A549 (cell line): ENCODE results near the gene EWSR1. TPM values are rescaled to one million over a fixed set of nuclear protein-coding genes. Genes with fewer than 3 reads are reported as not detected.

ENCODE experiments used
- ATAC-seq, 2 experiments: fragments of 200-7000 bp in 1 of 2; fragments of >200 bp in 1 of 2; cut with Nextera tagmentation in 1 of 2; cut with Tn5 transposase in 1 of 2; 3 replicates each; pipeline versions ENCODE4 v1.8.0 to v1.9.1; 2018 to 2020; ENCODE audit warnings: mild to moderate bottlenecking in 1 of 2, moderate library complexity in 1 of 2
- CTCF ChIA-PET: fragments of 300-600 bp; sonication (Branson Sonifier 250); formaldehyde crosslinking; extraction: SDS; loops from one replicate; lab custom pipeline; 2021; ENCODE audit warnings: antibody characterized with exemption, inconsistent platforms; lab: Yijun Ruan, JAX
- POLR2A ChIA-PET: fragments of 350-600 bp; formaldehyde crosslinking; extraction: SDS; loops from one replicate; lab custom pipeline; 2021; ENCODE audit warnings: antibody characterized with exemption, inconsistent platforms; lab: Yijun Ruan, JAX
- DNase-seq, 2 experiments: peaks; one replicate each; pipeline versions ENCODE4 v3.0.0 to v3.0.0-alpha.2; 2011 to 2016; ENCODE audit warnings: low read depth in 1 of 2, low spot score in 1 of 2
- FAIRE-seq: peaks from 2 replicates; lab custom pipeline; 2011; peaks lifted over from hg19 to GRCh38; lab: Jason Lieb, UNC
- H3K27ac ChIP-seq, 2 experiments: fragments of >200 bp; sonication (Bioruptor Twin); formaldehyde crosslinking; 3 replicates each; pipeline ENCODE4 v1.5.1; 2016 to 2017
- H3K4me1 ChIP-seq: fragments of >200 bp; sonication (Bioruptor Twin); formaldehyde crosslinking; 3 replicates; pipeline ENCODE4 v1.6.1; 2016
- H3K4me2 ChIP-seq: fragments of >200 bp; sonication (Bioruptor Twin); formaldehyde crosslinking; 3 replicates; pipeline ENCODE4 v1.6.1; 2016
- H3K4me3 ChIP-seq: fragments of >200 bp; sonication (Bioruptor Twin); formaldehyde crosslinking; 3 replicates; pipeline ENCODE4 v1.5.1; 2016
- H3K9me3 ChIP-seq: fragments of >200 bp; sonication (Bioruptor Twin); formaldehyde crosslinking; 3 replicates; pipeline ENCODE4 v1.6.1; 2016
- CBX2 ChIP-seq: fragments of 200-600 bp; sonication (generic); IDR thresholded peaks from 2 replicates; pipeline ENCODE4 v1.6.1; 2016; ENCODE audit warnings: low read depth, mild to moderate bottlenecking, borderline replicate concordance
- CEBPB ChIP-seq, 2 experiments: fragments of >200 bp in 1 of 2; sonication (Bioruptor Twin) in 1 of 2; formaldehyde crosslinking in 1 of 2; IDR thresholded peaks; 2 replicates each; pipeline ENCODE4 v1.6.1; 2012 to 2016
- CHD2 ChIP-seq: fragments of 150-350 bp; IDR thresholded peaks from 2 replicates; pipeline ENCODE4 v1.6.1; 2014; ENCODE audit warnings: low read length; ENCODE audit not compliant: partially characterized antibody
- FOSL2 ChIP-seq, 2 experiments: fragments of 450-650 bp in 1 of 2; fragments of >200 bp in 1 of 2; sonication (Bioruptor Twin) in 1 of 2; formaldehyde crosslinking; IDR thresholded peaks; 2 replicates each; pipeline versions ENCODE4 v1.5.0 to v1.6.1; 2016 to 2020; ENCODE audit warnings: mild to moderate bottlenecking in 1 of 2, moderate library complexity in 1 of 2
- HDAC2 ChIP-seq: fragments of 200-600 bp; sonication (generic); IDR thresholded peaks from 2 replicates; pipeline ENCODE4 v1.6.1; 2016
- HEYL ChIP-seq: fragments of 250-450 bp; sonication (Bioruptor Pico); IDR thresholded peaks from 2 replicates; pipeline ENCODE4 v1.8.0; 2021; ENCODE audit warnings: mild to moderate bottlenecking, moderate library complexity
- HOXB13 ChIP-seq: fragments of 250-450 bp; sonication (Bioruptor Pico); IDR thresholded peaks from 2 replicates; pipeline ENCODE4 v1.5.0; 2020; ENCODE audit warnings: low read depth, mild to moderate bottlenecking, moderate library complexity
- KDM1A ChIP-seq: fragments of 200-600 bp; sonication (generic); IDR thresholded peaks from 2 replicates; pipeline ENCODE4 v1.6.1; 2016; ENCODE audit warnings: low read depth, mild to moderate bottlenecking
- NPAS2 ChIP-seq: fragments of 250-450 bp; sonication (Bioruptor Pico); IDR thresholded peaks from 2 replicates; pipeline ENCODE4 v1.8.0; 2022; ENCODE audit warnings: mild to moderate bottlenecking, moderate library complexity, borderline replicate concordance
- REST ChIP-seq: fragments of 200-600 bp; sonication (generic); IDR thresholded peaks from 2 replicates; pipeline ENCODE4 v1.6.1; 2016; ENCODE audit warnings: antibody characterized with exemption, mild to moderate bottlenecking, moderate library complexity
- WGBS: methylation state at CpG from one replicate; pipeline ENCODE4 v1.1.6; 2017; ENCODE audit errors: missing lambda C conversion rate; 5-methylcytosine and 5-hydroxymethylcytosine counted together
- polyA plus RNA-seq, 4 experiments: library from polyadenylated mRNA; depleted of rRNA in 3 of 4; stranded (reverse); fragments of >200 nt; fragmentation: RNase III in 1 of 4; extraction: RNeasy Plus Mini Kit Qiagen cat#74134 plus additional on column Dnase treatment in 1 of 4; gene quantifications; 2 replicates in 3 of 4; 3 replicates in 1 of 4; pipeline ENCODE4 v1.2.3, GENCODE V29; 2011 to 2017
- TF ChIP-seq, protein P1 (sequence below): fragments of 150-350 bp; IDR thresholded peaks from 2 replicates; pipeline ENCODE4 v1.6.1; 2014; ENCODE audit warnings: low read depth, mild to moderate bottlenecking, low read length
- TF ChIP-seq, protein P2 (sequence below): fragments of 250-450 bp; sonication (Bioruptor Pico); IDR thresholded peaks from 2 replicates; pipeline ENCODE4 v1.5.0; 2021; ENCODE audit warnings: mild to moderate bottlenecking, moderate library complexity, borderline replicate concordance

The EWSR1 gene
- polyA plus RNA-seq, 2 of the 4 experiments (the other 2 are of a cell fraction), result 146 to 281 TPM

GRCh38 chr22:29269731-29270474 is 1.8 kb downstream of the EWSR1 start:
- ATAC-seq, result no peak
- Histone ChIP-seq H3K4me1 (peaks cover 37% of the 10 kb centered on the region), H3K4me2 (peak overlapping the region; percentile 98), H3K4me3 (peak overlapping the region; percentile 99), H3K27ac (peak overlapping the region; percentile 100), H3K9me3 (no peaks in the 10 kb centered on the region)
- ChIA-PET CTCF (interaction anchor here (1.4 kb wide), 1 partner anchor 89 kb away, joined by 4 read pairs; no protein-coding TSS in a partner anchor), POLR2A (no interaction called here)
- no peak for FAIRE-seq
- no peak for TF ChIP-seq NPAS2 (CRISPR knock-in tag)
- no peak for TF ChIP-seq FOSL2 (IDR thresholded peaks at IDR 0.05)
- no peak for TF ChIP-seq FOSL2 (CRISPR knock-in tag; IDR thresholded peaks at IDR 0.05)
- no peak for TF ChIP-seq HDAC2
- TF ChIP-seq CHD2, result no peak
- no peak for TF ChIP-seq KDM1A
- TF ChIP-seq CBX2, result no peak
- no peak for TF ChIP-seq HEYL (CRISPR knock-in tag)
- TF ChIP-seq, protein P1, sequence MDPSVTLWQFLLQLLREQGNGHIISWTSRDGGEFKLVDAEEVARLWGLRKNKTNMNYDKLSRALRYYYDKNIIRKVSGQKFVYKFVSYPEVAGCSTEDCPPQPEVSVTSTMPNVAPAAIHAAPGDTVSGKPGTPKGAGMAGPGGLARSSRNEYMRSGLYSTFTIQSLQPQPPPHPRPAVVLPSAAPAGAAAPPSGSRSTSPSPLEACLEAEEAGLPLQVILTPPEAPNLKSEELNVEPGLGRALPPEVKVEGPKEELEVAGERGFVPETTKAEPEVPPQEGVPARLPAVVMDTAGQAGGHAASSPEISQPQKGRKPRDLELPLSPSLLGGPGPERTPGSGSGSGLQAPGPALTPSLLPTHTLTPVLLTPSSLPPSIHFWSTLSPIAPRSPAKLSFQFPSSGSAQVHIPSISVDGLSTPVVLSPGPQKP, result no peak
- TF ChIP-seq, protein P2, sequence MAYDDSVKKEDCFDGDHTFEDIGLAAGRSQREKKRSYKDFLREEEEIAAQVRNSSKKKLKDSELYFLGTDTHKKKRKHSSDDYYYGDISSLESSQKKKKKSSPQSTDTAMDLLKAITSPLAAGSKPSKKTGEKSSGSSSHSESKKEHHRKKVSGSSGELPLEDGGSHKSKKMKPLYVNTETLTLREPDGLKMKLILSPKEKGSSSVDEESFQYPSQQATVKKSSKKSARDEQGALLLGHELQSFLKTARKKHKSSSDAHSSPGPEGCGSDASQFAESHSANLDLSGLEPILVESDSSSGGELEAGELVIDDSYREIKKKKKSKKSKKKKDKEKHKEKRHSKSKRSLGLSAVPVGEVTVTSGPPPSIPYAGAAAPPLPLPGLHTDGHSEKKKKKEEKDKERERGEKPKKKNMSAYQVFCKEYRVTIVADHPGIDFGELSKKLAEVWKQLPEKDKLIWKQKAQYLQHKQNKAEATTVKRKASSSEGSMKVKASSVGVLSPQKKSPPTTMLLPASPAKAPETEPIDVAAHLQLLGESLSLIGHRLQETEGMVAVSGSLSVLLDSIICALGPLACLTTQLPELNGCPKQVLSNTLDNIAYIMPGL (CRISPR knock-in tag), result no peak
- TF ChIP-seq REST, result no peak
- DNase-seq, result no peak
- WGBS, result 8% methylated on average over 13 of the region's 13 CpGs

GRCh38 chr22:29270475-29271271 is 2.6 kb downstream of the EWSR1 start:
- TF ChIP-seq CEBPB (IDR thresholded peaks at IDR 0.05) (peak in 1 of 2 experiments; percentile 46; a peak in 1 of 4 replicates), HOXB13 (no peak)
- TF ChIP-seq, all 56 proteins: peak for 1
- ChIA-PET POLR2A (no interaction called here), CTCF (interaction anchor here (1.4 to 1.8 kb wide), 2 partner anchors 25 to 89 kb away, joined by 4 to 5 read pairs; no protein-coding TSS in a partner anchor)
- H3K4me3 ChIP-seq, result peak overlapping the region; percentile 99
- FAIRE-seq, result no peak
- peaks cover 45% of the 10 kb centered on the region for H3K4me1 ChIP-seq
- ATAC-seq, result no peak
- DNase-seq, result peak in 1 of 2 experiments; percentile 25
- H3K27ac ChIP-seq, result peak overlapping the region in 1 of 2 experiments; percentile 100; a peak in 1 of 6 replicates
- no peaks in the 10 kb centered on the region for H3K9me3 ChIP-seq
- peak overlapping the region; percentile 98 for H3K4me2 ChIP-seq
- WGBS, result 27% methylated on average over 9 of the region's 9 CpGs
